Muscle layer of colon (tissue), 2 donors: ENCODE measurements around the gene ATG14.
"Not testable (repeated sequence)": the region's sequence is repeated elsewhere in the genome, so short reads cannot be mapped to it uniquely, and the experiment has no call there.

Experiments used
- H3K27ac ChIP-seq: one replicate; pipeline ENCODE4 v1.7.0; 2013; ENCODE audit warnings: low read depth, mild to moderate bottlenecking, low read length, moderate library complexity
- H3K27me3 ChIP-seq, 2 donors: one replicate each; pipeline ENCODE4 v1.7.0; 2013; ENCODE audit warnings: low read length in 2 of 2, mild to moderate bottlenecking in 2 of 2; ENCODE audit not compliant: insufficient read depth in 2 of 2, control insufficient read depth in 1 of 2
- H3K36me3 ChIP-seq: one replicate; pipeline ENCODE4 v1.7.0; 2013; ENCODE audit warnings: mild to moderate bottlenecking, low read length; ENCODE audit not compliant: insufficient read depth
- H3K4me1 ChIP-seq: one replicate; pipeline ENCODE4 v1.7.0; 2013; ENCODE audit warnings: mild to moderate bottlenecking, low read length; ENCODE audit not compliant: insufficient read depth
- H3K4me3 ChIP-seq, 2 donors: one replicate each; pipeline ENCODE4 v1.7.0; 2013; ENCODE audit warnings: low read length in 2 of 2, low read depth in 1 of 2, mild to moderate bottlenecking in 1 of 2, moderate library complexity in 1 of 2
- H3K9ac ChIP-seq: one replicate; pipeline ENCODE4 v1.7.0; 2013; ENCODE audit warnings: low read length
- H3K9me3 ChIP-seq: one replicate; pipeline ENCODE4 v1.7.0; 2013; ENCODE audit warnings: mild to moderate bottlenecking, low read length
- donor health status: abdominal sarcoma.
- donor health status: Adenocarcinoma of cecum.

ATG14 gene

GRCh38 chr14:55432628-55433027 is 21.0 kb upstream of the ATG14 start:
- Histone ChIP-seq H3K9ac (no peak overlapping the region), H3K9me3 (no peaks in the 10 kb centered on the region), H3K4me1 (no peaks in the 10 kb centered on the region), H3K27me3 (no peaks in the 10 kb centered on the region), H3K27ac (no peak overlapping the region), H3K4me3 (no peak overlapping the region), H3K36me3 (no peaks in the 10 kb centered on the region)

- Histone ChIP-seq H3K36me3 (no peaks in the 10 kb centered on the region), H3K27ac (no peak overlapping the region), H3K27me3 (no peaks in the 10 kb centered on the region), H3K4me1 (no peaks in the 10 kb centered on the region), H3K4me3 (no peak overlapping the region), H3K9ac (no peak overlapping the region), H3K9me3 (no peaks in the 10 kb centered on the region)
Measured at GRCh38 chr14:55430024-55430690, 18.5 kb upstream of the ATG14 start.

GRCh38 chr14:55427439-55427838 is 15.8 kb upstream of the ATG14 start:
- H3K36me3 ChIP-seq = no peaks in the 10 kb centered on the region
- no peak overlapping the region for H3K4me3 ChIP-seq
- no peak overlapping the region for H3K27ac ChIP-seq
- no peaks in the 10 kb centered on the region for H3K27me3 ChIP-seq
- no peak overlapping the region for H3K9ac ChIP-seq
- H3K4me1 ChIP-seq = no peaks in the 10 kb centered on the region
- no peaks in the 10 kb centered on the region for H3K9me3 ChIP-seq

- Histone ChIP-seq H3K36me3 (no peaks in the 10 kb centered on the region), H3K9me3 (no peaks in the 10 kb centered on the region), H3K4me3 (no peak overlapping the region), H3K27ac (no peak overlapping the region), H3K9ac (no peak overlapping the region), H3K4me1 (no peaks in the 10 kb centered on the region), H3K27me3 (no peaks in the 10 kb centered on the region)
Measured at GRCh38 chr14:55426891-55427290, 15.3 kb upstream of the ATG14 start.

GRCh38 chr14:55425091-55425490 is 13.5 kb upstream of the ATG14 start:
- Histone ChIP-seq H3K4me1 (no peaks in the 10 kb centered on the region), H3K27me3 (no peaks in the 10 kb centered on the region), H3K4me3 (no peak overlapping the region), H3K9ac (no peak overlapping the region), H3K27ac (no peak overlapping the region), H3K36me3 (no peaks in the 10 kb centered on the region), H3K9me3 (no peaks in the 10 kb centered on the region)

GRCh38 chr14:55423969-55424368 is 12.3 kb upstream of the ATG14 start:
- H3K9me3 ChIP-seq = no peaks in the 10 kb centered on the region
- H3K27me3 ChIP-seq = no peaks in the 10 kb centered on the region
- H3K9ac ChIP-seq = no peak overlapping the region
- no peaks in the 10 kb centered on the region for H3K36me3 ChIP-seq
- no peak overlapping the region for H3K4me3 ChIP-seq
- H3K27ac ChIP-seq = no peak overlapping the region
- no peaks in the 10 kb centered on the region for H3K4me1 ChIP-seq

GRCh38 chr14:55422338-55422737 is 10.7 kb upstream of the ATG14 start:
- H3K4me1 ChIP-seq, H3K27ac ChIP-seq, H3K4me3 ChIP-seq, H3K9ac ChIP-seq, H3K36me3 ChIP-seq, H3K9me3 ChIP-seq, H3K27me3 ChIP-seq: not testable (repeated sequence)

- no peaks in the 10 kb centered on the region for H3K4me1 ChIP-seq
- H3K9me3 ChIP-seq = no peaks in the 10 kb centered on the region
- no peaks in the 10 kb centered on the region for H3K36me3 ChIP-seq
- H3K9ac ChIP-seq = no peak overlapping the region
- no peaks in the 10 kb centered on the region for H3K27me3 ChIP-seq
- no peak overlapping the region for H3K4me3 ChIP-seq
- H3K27ac ChIP-seq = no peak overlapping the region
Measured at GRCh38 chr14:55419663-55420062, 8.0 kb upstream of the ATG14 start.

GRCh38 chr14:55418411-55418810 is 6.8 kb upstream of the ATG14 start:
- no peak overlapping the region for H3K9ac ChIP-seq
- no peaks in the 10 kb centered on the region for H3K27me3 ChIP-seq
- H3K27ac ChIP-seq = no peak overlapping the region
- H3K4me1 ChIP-seq = no peaks in the 10 kb centered on the region
- H3K36me3 ChIP-seq = no peaks in the 10 kb centered on the region
- no peaks in the 10 kb centered on the region for H3K9me3 ChIP-seq
- H3K4me3 ChIP-seq = no peak overlapping the region

- Histone ChIP-seq H3K27ac (no peak overlapping the region), H3K27me3 (no peaks in the 10 kb centered on the region), H3K4me1 (no peaks in the 10 kb centered on the region), H3K9ac (no peak overlapping the region), H3K36me3 (no peaks in the 10 kb centered on the region), H3K9me3 (no peaks in the 10 kb centered on the region), H3K4me3 (no peak overlapping the region)
Measured at GRCh38 chr14:55417955-55418354, 6.3 kb upstream of the ATG14 start.

GRCh38 chr14:55416866-55417265 is 5.2 kb upstream of the ATG14 start:
- no peaks in the 10 kb centered on the region for H3K27me3 ChIP-seq
- no peak overlapping the region for H3K9ac ChIP-seq
- H3K27ac ChIP-seq = no peak overlapping the region
- no peaks in the 10 kb centered on the region for H3K4me1 ChIP-seq
- H3K9me3 ChIP-seq = no peaks in the 10 kb centered on the region
- no peak overlapping the region for H3K4me3 ChIP-seq
- no peaks in the 10 kb centered on the region for H3K36me3 ChIP-seq

GRCh38 chr14:55414551-55414950 is 2.9 kb upstream of the ATG14 start:
- H3K9me3 ChIP-seq = no peaks in the 10 kb centered on the region
- no peak overlapping the region for H3K9ac ChIP-seq
- H3K36me3 ChIP-seq = no peaks in the 10 kb centered on the region
- H3K27me3 ChIP-seq = no peaks in the 10 kb centered on the region
- no peak overlapping the region for H3K27ac ChIP-seq
- peaks cover 13% of the 10 kb centered on the region for H3K4me1 ChIP-seq
- H3K4me3 ChIP-seq = no peak overlapping the region
